Renal cortical epithelial cell (primary cell): ENCODE results near the gene OR14C36. TPM values are rescaled to one million over a fixed set of nuclear protein-coding genes. Genes with fewer than 3 reads are reported as not detected.
"Not testable (repeated sequence)": the region's sequence is repeated elsewhere in the genome, so short reads cannot be mapped to it uniquely, and the experiment has no call there.

Experiments
- DNase-seq: peaks from one replicate; pipeline ENCODE4 v3.0.0-alpha.2; 2011; ENCODE audit warnings: low read depth
- total RNA-seq: library from RNA; depleted of rRNA; stranded (reverse); fragments of >200 nt; gene quantifications from 2 replicates; pipeline ENCODE4 v1.2.3, GENCODE V29; 2014

The OR14C36 gene
- not detected in 2 replicates for total RNA-seq

GRCh38 chr1:248348475-248348874 lies at the start of gene OR14C36:
Gene OR14C36 (plus strand): TSS chr1:248348775. CDS start chr1:248348775, 0 bp downstream.
- DNase-seq = no peak

GRCh38 chr1:248303324-248303723 lies 45.3 kb upstream of the OR14C36 start, which contains the start of gene OR2T12:
Gene OR2T12 (minus strand): TSS chr1:248303424. CDS start chr1:248295578, 7,846 bp downstream.
- DNase-seq = no peak

- DNase-seq = not testable (repeated sequence)
These were observed 42.9 kb upstream of the OR14C36 start for GRCh38 chr1:248305672-248306071.

GRCh38 chr1:248306103-248306502 lies 42.5 kb upstream of the OR14C36 start:
- DNase-seq = no peak

- not testable (repeated sequence) for DNase-seq
These were observed 41.8 kb upstream of the OR14C36 start for GRCh38 chr1:248306740-248307139.

GRCh38 chr1:248316796-248317195 lies 31.8 kb upstream of the OR14C36 start:
- no peak for DNase-seq

- no peak for DNase-seq
These were observed 24.1 kb upstream of the OR14C36 start, which contains the start of gene OR2M7 for GRCh38 chr1:248324468-248324867. Gene OR2M7 (minus strand): TSS chr1:248324568. CDS start chr1:248324568, 0 bp downstream.

GRCh38 chr1:248343451-248343850 lies 5.1 kb upstream of the OR14C36 start:
- no peak for DNase-seq

GRCh38 chr1:248359415-248359814 lies 10.8 kb downstream of the OR14C36 start:
- DNase-seq = no peak

- DNase-seq = no peak
These were observed 12.6 kb downstream of the OR14C36 start, which contains the start of gene OR2T4 for GRCh38 chr1:248361121-248361715. Gene OR2T4 (plus strand): TSS chr1:248361665. CDS start chr1:248361665, 0 bp downstream.

GRCh38 chr1:248366609-248367008 lies 18.0 kb downstream of the OR14C36 start:
- no peak for DNase-seq

- no peak for DNase-seq
These were observed 23.8 kb downstream of the OR14C36 start for GRCh38 chr1:248372394-248372793.

GRCh38 chr1:248373761-248374160 lies 25.2 kb downstream of the OR14C36 start:
- no peak for DNase-seq

- no peak for DNase-seq
These were observed 26.9 kb downstream of the OR14C36 start, which contains the start of gene OR2T6 for GRCh38 chr1:248375446-248375845. Gene OR2T6 (plus strand): TSS chr1:248375746. CDS start chr1:248387609, 11,863 bp downstream.

GRCh38 chr1:248376916-248377315 lies 28.3 kb downstream of the OR14C36 start:
- no peak for DNase-seq

GRCh38 chr1:248380854-248381253 lies 32.3 kb downstream of the OR14C36 start:
- no peak for DNase-seq

GRCh38 chr1:248388426-248388825 lies 39.9 kb downstream of the OR14C36 start:
- no peak for DNase-seq

- DNase-seq = no peak
These were observed 44.5 kb downstream of the OR14C36 start for GRCh38 chr1:248393050-248393449.

Other genes starting within 250 kb of the OR14C36 start
- not detected in 2 replicates for gene OR2M5, start 203.6 kb upstream of the OR14C36 start, total RNA-seq
- not detected in 2 replicates for gene OR2M2, start 174.0 kb upstream of the OR14C36 start, total RNA-seq
- not detected in 2 replicates for gene OR2M3, start 151.5 kb upstream of the OR14C36 start, total RNA-seq
- not detected in 2 replicates for gene OR2M4, start 117.4 kb upstream of the OR14C36 start, total RNA-seq
- not detected in 2 replicates for gene OR2T33, start 70.8 kb upstream of the OR14C36 start, total RNA-seq
- gene OR2T12, start 45.4 kb upstream of the OR14C36 start, total RNA-seq = not detected in 2 replicates
- not detected in 2 replicates for gene OR2M7, start 24.2 kb upstream of the OR14C36 start, total RNA-seq
- not detected in 2 replicates for gene OR2T4, start 12.9 kb downstream of the OR14C36 start, total RNA-seq
- not detected in 2 replicates for gene OR2T6, start 27.0 kb downstream of the OR14C36 start, total RNA-seq
- gene OR2T1, start 54.3 kb downstream of the OR14C36 start, total RNA-seq = not detected in 2 replicates
- not detected in 2 replicates for gene OR2T2, start 96.9 kb downstream of the OR14C36 start, total RNA-seq
- gene OR2T3, start 124.6 kb downstream of the OR14C36 start, total RNA-seq = not detected in 2 replicates
- gene OR2T5, start 139.8 kb downstream of the OR14C36 start, total RNA-seq = not detected in 2 replicates
- gene OR2G6, start 159.3 kb downstream of the OR14C36 start, total RNA-seq = 0.05 TPM in 1 of 2 replicates, not detected in the other
- 0.10 TPM in 1 of 2 replicates, not detected in the other for gene OR2T29, start 214.0 kb downstream of the OR14C36 start, total RNA-seq
- not detected in 2 replicates for gene OR2T34, start 226.0 kb downstream of the OR14C36 start, total RNA-seq
- 0.20 TPM in 1 of 2 replicates, not detected in the other for gene OR2T10, start 248.9 kb downstream of the OR14C36 start, total RNA-seq